CD1c-positive myeloid dendritic cell (primary cell): Measurements from ENCODE around the gene SMCO4.

ENCODE experiments used
- DNase-seq: peaks from one replicate; pipeline ENCODE4 v3.0.0-alpha.2; 2016; ENCODE audit errors: extremely low spot score

Gene SMCO4

GRCh38 chr11:93504110-93505095, 38.8 kb downstream of the SMCO4 start:
- DNase-seq = no peak

GRCh38 chr11:93501856-93502255, 41.3 kb downstream of the SMCO4 start:
- DNase-seq = no peak

GRCh38 chr11:93500759-93501158, 42.4 kb downstream of the SMCO4 start:
- DNase-seq = no peak

- DNase-seq = no peak
Measured at GRCh38 chr11:93498641-93499040, 44.5 kb downstream of the SMCO4 start.

- DNase-seq = no peak
Measured at GRCh38 chr11:93498161-93498560, 45.0 kb downstream of the SMCO4 start.

- DNase-seq = peak; percentile 73
Measured at GRCh38 chr11:93497596-93497995, 45.6 kb downstream of the SMCO4 start.

GRCh38 chr11:93494357-93494756, 48.8 kb downstream of the SMCO4 start:
- DNase-seq = no peak

GRCh38 chr11:93493252-93493897, 49.8 kb downstream of the SMCO4 start:
- no peak for DNase-seq

- no peak for DNase-seq
Measured at GRCh38 chr11:93492464-93493251, 50.5 kb downstream of the SMCO4 start.

- DNase-seq = no peak
Measured at GRCh38 chr11:93491973-93492372, 51.2 kb downstream of the SMCO4 start.

GRCh38 chr11:93490996-93491618, 52.1 kb downstream of the SMCO4 start:
- DNase-seq = no peak

GRCh38 chr11:93489841-93490240, 53.4 kb downstream of the SMCO4 start:
- DNase-seq = no peak

- DNase-seq = no peak
Measured at GRCh38 chr11:93487032-93487483, 56.1 kb downstream of the SMCO4 start.

- no peak for DNase-seq
Measured at GRCh38 chr11:93485983-93486382, 57.2 kb downstream of the SMCO4 start.

GRCh38 chr11:93484716-93485115, 58.5 kb downstream of the SMCO4 start:
- no peak for DNase-seq

- DNase-seq = no peak
Measured at GRCh38 chr11:93482556-93482955, 60.6 kb downstream of the SMCO4 start.

GRCh38 chr11:93481696-93482095, 61.5 kb downstream of the SMCO4 start:
- peak; percentile 62 for DNase-seq

- no peak for DNase-seq
Measured at GRCh38 chr11:93481279-93481678, 61.9 kb downstream of the SMCO4 start.

GRCh38 chr11:93480756-93481155, 62.4 kb downstream of the SMCO4 start:
- DNase-seq = no peak

- DNase-seq = no peak
Measured at GRCh38 chr11:93480256-93480655, 62.9 kb downstream of the SMCO4 start.

GRCh38 chr11:93478841-93479240, 64.3 kb downstream of the SMCO4 start:
- DNase-seq = no peak
